B cell (primary cell): ENCODE data around the gene PRIMPOL. TPM values are rescaled to one million over a fixed set of nuclear protein-coding genes. Genes with fewer than 3 reads are reported as not detected.

Experiments
- ATAC-seq: fragments of 200-7000 bp; cut with Tn5 transposase; one replicate; pipeline ENCODE4 v1.10.0; 2021; ENCODE audit warnings: low read depth, mild to moderate bottlenecking, moderate number of reproducible peaks, moderate library complexity
- CTCF ChIA-PET: fragments of 350-600 bp; sonication (Branson Sonifier 250); formaldehyde crosslinking; loops from one replicate; lab custom pipeline; 2021; ENCODE audit warnings: antibody characterized with exemption, inconsistent platforms; lab: Charles Lee
- POLR2A ChIA-PET: fragments of 350-600 bp; sonication (Branson Sonifier 250); formaldehyde crosslinking; loops from one replicate; lab custom pipeline; 2021; ENCODE audit warnings: antibody characterized with exemption; lab: Charles Lee
- DNase-seq: peaks from one replicate; pipeline ENCODE4 v3.0.0; 2013
- H2AFZ ChIP-seq: 2 replicates; pipeline ENCODE4 v1.6.1; 2012; ENCODE audit warnings: mild to moderate bottlenecking, low read depth, low read length; ENCODE audit not compliant: insufficient read depth, poor library complexity, severe bottlenecking
- H3K27ac ChIP-seq, 2 donors: 1 replicate in 1 of 2; 2 replicates in 1 of 2; pipeline ENCODE4 v1.5.1; 2012 to 2013; ENCODE audit warnings: low read length in 2 of 2, mild to moderate bottlenecking in 2 of 2, moderate library complexity in 1 of 2
- H3K27me3 ChIP-seq, 4 experiments: fragments of 200-600 bp in 1 of 4; sonication (generic) in 1 of 4; replicated peaks in 1 of 4; 1 replicate in 2 of 4; 2 replicates in 2 of 4; pipeline versions ENCODE4 v1.6.1 to v1.7.0; 2013 to 2016; ENCODE audit warnings: low read length in 3 of 4, mild to moderate bottlenecking in 2 of 4, mixed read lengths in 1 of 4, moderate library complexity in 1 of 4; ENCODE audit not compliant: insufficient read depth in 4 of 4, control insufficient read depth in 3 of 4; ENCODE audit errors: control extremely low read depth in 1 of 4
- H3K36me3 ChIP-seq, 2 experiments: replicated peaks in 1 of 2; 1 replicate in 1 of 2; 2 replicates in 1 of 2; pipeline versions ENCODE4 v1.6.1 to v1.7.1; 2013; ENCODE audit warnings: low read length in 1 of 2; ENCODE audit not compliant: insufficient read depth in 2 of 2, control insufficient read depth in 1 of 2; ENCODE audit errors: control extremely low read depth in 1 of 2, extremely low read depth in 1 of 2
- H3K4me1 ChIP-seq, 2 donors: fragments of 200-600 bp in 1 of 2; sonication (generic) in 1 of 2; 1 replicate in 1 of 2; 2 replicates in 1 of 2; pipeline versions ENCODE4 v1.5.1 to v1.6.1; 2013 to 2017; ENCODE audit warnings: low read length in 2 of 2; ENCODE audit not compliant: control insufficient read depth in 2 of 2, insufficient read depth in 2 of 2
- H3K4me2 ChIP-seq: replicated peaks from 2 replicates; pipeline ENCODE3; 2012; ENCODE audit warnings: mild to moderate bottlenecking, low read depth, low read length; ENCODE audit not compliant: poor library complexity, severe bottlenecking
- H3K4me3 ChIP-seq, 5 experiments: fragments of 200-600 bp in 1 of 5; sonication (generic) in 1 of 5; 1 replicate in 3 of 5; 2 replicates in 2 of 5; pipeline versions ENCODE4 v1.5.1 to v1.7.0; 2011 to 2016; ENCODE audit warnings: low read length in 4 of 5, mild to moderate bottlenecking in 4 of 5, low read depth in 2 of 5, control low read depth in 1 of 5, moderate library complexity in 1 of 5; ENCODE audit not compliant: insufficient read depth in 1 of 5; ENCODE audit errors: control extremely low read depth in 1 of 5, extremely low read depth in 1 of 5
- H3K79me2 ChIP-seq: fragments of 200-600 bp; sonication (generic); one replicate; pipeline ENCODE4 v1.6.0; 2016; ENCODE audit warnings: low read length; ENCODE audit not compliant: control insufficient read depth, insufficient read depth
- H3K9ac ChIP-seq: fragments of 200-600 bp; sonication (generic); 2 replicates; pipeline ENCODE4 v1.6.1; 2017; ENCODE audit warnings: mild to moderate bottlenecking, low read length, moderate library complexity
- H3K9me3 ChIP-seq, 3 donors: one replicate each; pipeline versions ENCODE4 v1.6.1 to v1.7.1; 2013; ENCODE audit warnings: low read length in 2 of 3; ENCODE audit not compliant: control insufficient read depth in 2 of 3, insufficient read depth in 1 of 3; ENCODE audit errors: control extremely low read depth in 1 of 3
- H4K20me1 ChIP-seq: 2 replicates; pipeline ENCODE4 v1.6.0; 2012; ENCODE audit warnings: mild to moderate bottlenecking, low read length; ENCODE audit not compliant: insufficient read depth, control insufficient read depth, poor library complexity, severe bottlenecking
- H3K27ac Mint-ChIP-seq: one replicate; pipeline ENCODE4 v1.8.0; 2021; ENCODE audit warnings: mixed read lengths
- H3K27me3 Mint-ChIP-seq: one replicate; pipeline ENCODE4 v1.8.0; 2021; ENCODE audit warnings: mixed read lengths
- H3K4me1 Mint-ChIP-seq: one replicate; pipeline ENCODE4 v1.8.0; 2021; ENCODE audit warnings: mixed read lengths
- H3K4me3 Mint-ChIP-seq: one replicate; pipeline ENCODE4 v1.8.0; 2021; ENCODE audit warnings: mixed read lengths
- H3K9me3 Mint-ChIP-seq: one replicate; pipeline ENCODE4 v1.8.0; 2022; ENCODE audit warnings: mixed read lengths; ENCODE audit not compliant: insufficient read depth
- EZH2 ChIP-seq: IDR thresholded peaks from 2 replicates; pipeline ENCODE4 v1.6.1; 2012; ENCODE audit warnings: borderline replicate concordance, low read depth, mild to moderate bottlenecking, moderate library complexity, low read length; ENCODE audit not compliant: insufficient read depth, poor library complexity, severe bottlenecking
- WGBS: methylation state at CpG from one replicate; pipeline ENCODE4 v1.1.5; 2013; ENCODE audit warnings: missing lambda C conversion rate; ENCODE audit not compliant: insufficient coverage; 5-methylcytosine and 5-hydroxymethylcytosine counted together
- intact Hi-C: fragments of 100-400 bp; cut with micrococcal nuclease; formaldehyde crosslinking; loops from one replicate; pipeline ENCODE4 v1.10.0; 2022
- polyA plus RNA-seq: library from polyadenylated mRNA; depleted of rRNA; stranded (reverse); fragments of >200 nt; gene quantifications from 2 replicates; pipeline ENCODE4 v1.2.3, GENCODE V29; 2012
- total RNA-seq, 2 donors: library from RNA; stranded (reverse); fragments of 120-200 nt in 1 of 2; gene quantifications; 1 replicate in 1 of 2; 2 replicates in 1 of 2; pipeline versions ENCODE4 v1.2.3 to v1.2.4, GENCODE V29; 2013 to 2022
- TF ChIP-seq, protein P1 (sequence below): fragments of 200-600 bp; IDR thresholded peaks from one replicate; pipeline ENCODE4 v1.8.0; 2022; ENCODE audit warnings: antibody characterized with exemption, mild to moderate bottlenecking

Gene PRIMPOL
- total and polyA plus RNA-seq, 2 donors (not counting 1 experiment from before 2014, with no cell fraction given) = 15.4 to 16.3 TPM

DNA sequence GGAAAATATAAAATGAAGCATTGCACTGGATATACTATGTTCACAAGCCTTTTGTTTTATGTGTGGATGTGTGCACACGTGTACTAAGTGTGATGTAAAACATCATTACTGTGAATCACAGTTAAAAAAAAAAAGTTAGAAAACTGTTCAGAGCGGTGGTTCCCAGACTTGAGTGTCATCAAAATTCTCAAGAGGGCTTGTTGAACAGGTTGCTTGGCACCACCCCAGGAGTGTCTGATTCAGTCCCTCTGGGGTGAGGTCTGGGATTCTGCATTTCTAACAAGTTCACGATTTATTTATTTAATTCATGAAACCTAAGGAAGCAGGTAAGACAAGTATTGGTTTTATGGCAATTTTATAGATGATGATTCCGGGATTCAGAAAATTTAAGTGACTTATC lies 82.6 kb downstream of the PRIMPOL start:
- Mint-ChIP-seq H3K27ac (no peak overlapping the region), H3K4me3 (peak overlapping the region; percentile 61), H3K4me1 (peaks cover 24% of the 10 kb centered on the region), H3K9me3 (no peaks in the 10 kb centered on the region), H3K27me3 (no peaks in the 10 kb centered on the region)
- H3K4me3 ChIP-seq = no peak overlapping the region
- DNase-seq (no peak), ATAC-seq (no peak)
- no peak overlapping the region for H3K4me2 ChIP-seq
- H3K36me3 ChIP-seq = no peaks in the 10 kb centered on the region
- no peak for TF ChIP-seq EZH2
- TF ChIP-seq, protein P1, sequence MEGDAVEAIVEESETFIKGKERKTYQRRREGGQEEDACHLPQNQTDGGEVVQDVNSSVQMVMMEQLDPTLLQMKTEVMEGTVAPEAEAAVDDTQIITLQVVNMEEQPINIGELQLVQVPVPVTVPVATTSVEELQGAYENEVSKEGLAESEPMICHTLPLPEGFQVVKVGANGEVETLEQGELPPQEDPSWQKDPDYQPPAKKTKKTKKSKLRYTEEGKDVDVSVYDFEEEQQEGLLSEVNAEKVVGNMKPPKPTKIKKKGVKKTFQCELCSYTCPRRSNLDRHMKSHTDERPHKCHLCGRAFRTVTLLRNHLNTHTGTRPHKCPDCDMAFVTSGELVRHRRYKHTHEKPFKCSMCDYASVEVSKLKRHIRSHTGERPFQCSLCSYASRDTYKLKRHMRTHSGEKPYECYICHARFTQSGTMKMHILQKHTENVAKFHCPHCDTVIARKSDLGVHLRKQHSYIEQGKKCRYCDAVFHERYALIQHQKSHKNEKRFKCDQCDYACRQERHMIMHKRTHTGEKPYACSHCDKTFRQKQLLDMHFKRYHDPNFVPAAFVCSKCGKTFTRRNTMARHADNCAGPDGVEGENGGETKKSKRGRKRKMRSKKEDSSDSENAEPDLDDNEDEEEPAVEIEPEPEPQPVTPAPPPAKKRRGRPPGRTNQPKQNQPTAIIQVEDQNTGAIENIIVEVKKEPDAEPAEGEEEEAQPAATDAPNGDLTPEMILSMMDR = no peak
- H3K9ac ChIP-seq = no peak overlapping the region
- no peaks in the 10 kb centered on the region for H4K20me1 ChIP-seq
- intact Hi-C loops = loop anchor here (5.0 to 10.0 kb wide), 5 partner anchors 257 to 1290 kb away; partner anchors contain the start of genes CDKN2AIP, IRF2 and SLC25A4
- H2AFZ ChIP-seq = no peak overlapping the region
- H3K79me2 ChIP-seq = peaks cover 6% of the 10 kb centered on the region
- H3K27ac ChIP-seq = no peak overlapping the region
- H3K27me3 ChIP-seq = no peaks in the 10 kb centered on the region
- H3K4me1 ChIP-seq = peaks cover 9 to 12% of the 10 kb centered on the region in 2 donors
- 86% methylated on average over 1 of the region's 4 CpGs for WGBS
- ChIA-PET CTCF (interaction anchor here (0.7 to 1.0 kb wide), 2 partner anchors 30 to 468 kb away, joined by 3 to 4 read pairs; no protein-coding TSS in a partner anchor), POLR2A (no interaction called here)
- no peaks in the 10 kb centered on the region for H3K9me3 ChIP-seq
